HG03558 (cell line): Measurements from ENCODE around the gene RERE.

Source experiments
- ATAC-seq: cut with Tn5 transposase; IDR thresholded peaks from one replicate; pipeline ENCODE4 v1.9.1; 2021; ENCODE audit warnings: moderate number of reproducible peaks; ENCODE audit not compliant: unreplicated experiment; ENCODE audit errors: extremely low read depth

RERE gene

DNA sequence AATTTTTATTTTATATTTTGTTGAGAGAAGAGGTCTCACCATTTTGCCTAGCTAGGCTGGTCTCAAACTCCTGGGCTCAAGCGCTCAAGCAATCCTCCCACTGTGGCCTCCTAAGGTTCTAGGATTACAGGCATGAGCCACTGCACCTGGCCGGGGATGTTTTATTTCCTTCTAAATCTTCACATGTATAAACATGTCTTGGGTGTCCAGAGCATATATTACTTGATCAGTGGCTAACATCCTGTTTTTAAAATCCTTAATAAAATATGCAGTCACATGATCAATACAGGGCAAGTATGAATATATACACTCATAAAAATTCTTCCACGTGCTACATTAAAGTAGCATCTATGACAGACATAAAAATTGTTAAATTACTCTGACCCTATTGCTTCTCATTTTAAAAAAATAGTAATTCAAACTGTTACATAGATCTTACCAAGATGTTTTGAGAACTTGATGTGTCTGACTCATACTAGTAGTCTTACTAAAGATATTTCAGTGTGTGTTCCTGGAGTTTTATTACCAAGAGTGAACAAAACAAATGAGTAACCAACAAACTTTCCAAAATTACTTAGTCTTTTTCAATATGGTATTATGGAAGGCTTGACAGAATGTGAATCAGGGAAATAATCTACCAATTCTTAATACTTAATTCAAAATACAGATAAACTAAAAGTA, 277.0 kb downstream of the RERE start:
- no peak for ATAC-seq

- no peak for ATAC-seq
Observed at GRCh38 chr1:8539683-8540082, 277.8 kb downstream of the RERE start.

DNA sequence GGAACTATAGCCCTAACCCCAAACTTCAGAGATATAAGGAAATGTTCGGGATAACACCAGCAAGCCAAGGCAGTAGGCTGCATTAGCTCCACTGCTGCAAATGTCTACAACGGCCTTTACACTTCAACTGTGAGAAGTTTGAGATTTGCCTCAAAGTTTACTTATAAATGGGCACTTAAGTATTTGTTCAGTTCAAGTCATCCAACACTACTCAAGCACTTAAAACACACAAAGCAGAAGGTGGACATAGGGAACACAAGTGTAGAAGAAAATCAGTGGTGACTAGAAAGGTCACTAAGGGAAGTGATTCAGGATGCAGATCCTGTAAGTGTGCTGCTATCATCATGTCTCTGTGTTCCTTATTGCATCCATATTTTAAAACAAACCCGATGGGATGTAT, 278.9 kb downstream of the RERE start:
- ATAC-seq: no peak

DNA sequence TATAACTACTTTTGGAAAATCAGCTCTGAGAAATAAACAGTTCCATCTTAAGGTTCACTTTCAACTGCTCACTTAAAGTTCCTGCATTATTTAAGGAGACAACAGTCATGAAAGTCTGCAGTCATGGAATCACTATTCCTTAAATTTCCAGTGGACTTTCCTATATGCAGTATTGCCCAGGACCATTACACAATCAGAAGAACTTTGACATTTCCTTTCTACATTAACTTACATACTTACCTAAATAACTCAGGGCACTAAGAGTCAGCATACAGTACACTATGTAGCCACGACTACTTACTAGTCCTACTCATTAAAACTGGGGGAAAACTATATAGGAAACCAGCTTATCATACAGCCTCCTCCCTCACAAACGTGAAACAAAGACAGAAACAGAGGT, 279.4 kb downstream of the RERE start:
- ATAC-seq: no peak

- ATAC-seq: no peak
Observed at GRCh38 chr1:8536515-8536914, 280.9 kb downstream of the RERE start.

- ATAC-seq: no peak
Observed at GRCh38 chr1:8533907-8534306, 283.5 kb downstream of the RERE start.

GRCh38 chr1:8533124-8533523, 284.3 kb downstream of the RERE start:
- ATAC-seq: no peak

DNA sequence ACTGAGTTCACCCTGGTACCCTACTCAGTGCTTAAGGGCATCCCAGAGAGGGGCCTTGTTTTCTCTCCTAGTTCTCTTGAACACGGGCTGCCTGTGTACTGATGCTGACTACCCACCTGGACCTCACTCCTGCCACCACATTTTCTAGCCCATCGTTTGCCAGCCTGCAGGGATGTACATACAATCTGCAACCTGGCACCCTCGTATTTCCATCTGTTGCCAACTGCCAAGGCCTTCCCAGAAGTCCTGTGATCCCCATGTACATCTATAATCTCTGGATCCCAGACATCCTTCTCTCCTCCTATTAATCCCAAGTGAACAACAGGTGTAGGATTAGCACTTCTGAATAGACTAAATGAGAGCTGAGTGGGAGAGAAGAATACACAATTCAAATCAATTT, 287.5 kb downstream of the RERE start:
- no peak for ATAC-seq

DNA sequence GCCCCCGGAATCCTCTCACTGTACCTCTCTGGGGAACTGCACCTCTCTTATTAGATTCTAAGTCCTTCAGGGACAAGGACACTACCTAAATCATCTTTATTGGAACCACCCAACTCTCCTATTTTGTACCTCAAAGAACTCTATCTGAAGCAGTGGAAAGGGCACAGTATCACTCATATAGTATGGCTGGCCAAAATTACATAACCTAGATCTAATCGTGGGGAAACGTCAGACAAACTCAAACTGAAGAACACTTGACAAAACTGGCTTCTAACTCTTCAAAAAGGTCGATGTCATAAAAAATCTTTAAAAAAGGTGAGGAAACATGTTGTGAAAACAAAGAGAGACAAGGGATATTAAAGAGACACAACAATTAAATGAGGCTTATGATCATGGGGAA, 289.5 kb downstream of the RERE start:
- no peak for ATAC-seq

DNA sequence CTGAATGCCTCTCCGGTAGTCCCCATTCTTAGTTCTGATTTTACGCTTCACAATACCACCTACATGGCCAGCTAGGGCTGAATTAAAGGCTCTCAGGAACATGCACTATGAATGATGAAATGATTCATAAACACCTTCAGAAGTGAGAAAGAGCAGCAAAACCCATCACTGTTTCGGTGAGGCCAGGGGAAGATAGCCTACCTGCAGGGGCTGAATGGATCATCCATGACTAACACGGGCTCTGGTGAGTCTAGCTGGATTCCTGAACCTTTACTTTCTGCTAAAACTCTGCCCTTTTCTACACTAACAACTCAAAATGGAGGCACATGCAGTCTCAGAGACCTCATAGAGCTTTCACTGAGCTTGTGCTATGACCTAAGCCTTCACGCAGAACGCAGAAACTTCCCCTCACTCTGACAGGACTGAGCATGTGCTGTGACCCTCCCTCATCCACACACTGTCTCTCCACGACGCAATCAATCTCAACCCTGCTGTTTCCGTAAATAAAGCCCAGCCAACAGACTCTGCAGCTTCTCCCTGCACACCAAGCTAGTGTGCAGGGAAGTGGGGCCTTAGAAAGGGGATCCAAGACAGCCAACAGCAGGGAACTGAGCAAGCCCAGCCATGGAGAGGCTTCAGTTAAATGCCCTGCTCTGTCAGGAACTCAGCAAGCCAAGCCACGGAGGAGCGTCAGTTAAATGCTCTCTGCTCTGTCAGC, 291.7 kb downstream of the RERE start:
- peak; percentile 39 for ATAC-seq

- ATAC-seq: no peak
Observed at GRCh38 chr1:8525216-8525557, 292.3 kb downstream of the RERE start.

DNA sequence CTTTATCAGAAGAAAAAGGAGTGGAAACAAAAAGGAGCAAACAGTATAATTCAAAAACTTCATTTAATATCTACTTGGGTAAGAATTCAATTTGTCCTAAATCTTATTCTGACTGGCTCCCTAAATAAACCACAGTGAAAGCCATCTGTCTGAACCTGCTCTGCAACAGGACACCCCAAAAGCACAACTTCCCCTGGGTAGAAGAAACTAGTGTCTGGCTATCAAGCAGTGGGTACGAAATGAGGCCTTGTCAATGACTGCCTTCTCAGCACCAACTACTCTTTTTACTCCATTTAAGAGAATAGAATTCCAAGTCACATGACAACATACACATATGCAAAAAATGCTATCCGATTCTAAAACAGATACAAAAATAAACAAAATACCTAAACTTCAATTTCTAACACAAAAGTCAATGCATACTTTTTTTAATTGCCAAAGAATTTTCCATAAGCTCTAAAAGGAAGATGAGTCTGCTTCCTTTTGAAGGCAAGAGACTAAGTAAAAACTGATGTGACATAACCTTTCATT, 292.7 kb downstream of the RERE start:
- no peak for ATAC-seq

- ATAC-seq: no peak
Observed at GRCh38 chr1:8523666-8524206, 293.7 kb downstream of the RERE start.

DNA sequence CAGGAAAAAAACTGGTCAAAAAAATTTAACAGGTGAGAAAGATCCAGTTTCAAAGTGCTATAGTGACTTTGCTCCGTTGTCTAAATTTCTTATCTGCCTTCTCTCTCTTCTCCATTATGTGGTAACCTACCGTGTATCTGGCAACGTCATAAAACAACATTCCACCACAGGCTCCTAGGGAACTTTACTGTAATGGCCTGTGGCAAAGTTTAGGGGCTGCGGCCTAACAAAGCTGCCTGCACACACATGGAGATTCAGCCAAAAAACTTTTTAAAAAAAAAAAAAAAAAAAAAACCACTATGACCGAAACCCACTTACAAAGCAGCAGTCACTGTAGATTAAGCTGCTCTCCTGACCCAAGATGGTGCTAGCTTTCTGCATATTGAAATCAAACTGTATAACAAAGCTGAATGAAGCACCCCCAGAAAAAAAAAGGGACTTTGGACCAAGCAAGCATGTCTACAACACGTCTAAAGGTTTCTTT, 296.9 kb downstream of the RERE start:
- ATAC-seq: no peak

GRCh38 chr1:8519167-8519566, 298.3 kb downstream of the RERE start:
- ATAC-seq: no peak

- ATAC-seq: no peak
Observed at GRCh38 chr1:8518490-8518801, 299.0 kb downstream of the RERE start.

DNA sequence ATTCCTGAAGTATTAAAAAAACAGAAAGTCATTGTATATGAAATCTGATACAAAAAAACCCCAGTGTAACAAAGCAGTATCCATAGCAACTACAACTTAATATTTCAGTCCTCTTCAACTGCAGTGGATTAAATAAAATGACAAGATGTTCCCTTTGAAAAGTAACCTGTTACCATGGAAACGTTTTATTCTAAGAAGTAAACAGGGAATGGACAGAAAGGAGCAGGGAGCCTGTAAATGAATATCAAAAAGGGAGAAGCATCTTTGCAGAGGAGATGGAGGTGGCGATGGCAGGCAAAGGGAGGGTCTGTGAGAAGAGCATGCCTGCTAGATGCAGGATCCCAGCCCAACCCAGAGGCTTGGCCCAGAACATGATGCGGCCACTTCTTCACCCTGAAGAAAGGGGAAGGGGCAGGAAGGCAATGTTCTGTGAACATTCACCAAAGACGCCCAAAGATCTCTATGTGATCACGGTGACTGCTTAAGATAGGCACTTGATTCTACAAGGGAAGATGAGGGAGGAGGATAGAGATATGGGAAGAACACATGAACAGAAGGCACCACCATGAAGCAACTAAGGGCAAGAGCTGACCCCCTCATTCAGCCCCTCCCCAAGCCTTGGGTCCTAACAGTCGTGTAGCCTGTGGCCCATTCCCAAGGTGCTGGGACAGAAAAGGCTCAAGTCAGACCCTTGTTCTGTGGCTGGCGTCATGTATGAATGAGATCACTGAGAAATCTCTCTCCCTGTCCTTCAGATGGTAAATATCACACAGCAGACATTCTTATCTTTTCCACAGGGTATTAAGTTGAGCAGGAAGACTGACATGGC, 299.6 kb downstream of the RERE start:
- no peak for ATAC-seq

GRCh38 chr1:8516793-8517556, 300.5 kb downstream of the RERE start:
- ATAC-seq: no peak

GRCh38 chr1:8516278-8516777, 301.1 kb downstream of the RERE start:
- ATAC-seq: no peak

DNA sequence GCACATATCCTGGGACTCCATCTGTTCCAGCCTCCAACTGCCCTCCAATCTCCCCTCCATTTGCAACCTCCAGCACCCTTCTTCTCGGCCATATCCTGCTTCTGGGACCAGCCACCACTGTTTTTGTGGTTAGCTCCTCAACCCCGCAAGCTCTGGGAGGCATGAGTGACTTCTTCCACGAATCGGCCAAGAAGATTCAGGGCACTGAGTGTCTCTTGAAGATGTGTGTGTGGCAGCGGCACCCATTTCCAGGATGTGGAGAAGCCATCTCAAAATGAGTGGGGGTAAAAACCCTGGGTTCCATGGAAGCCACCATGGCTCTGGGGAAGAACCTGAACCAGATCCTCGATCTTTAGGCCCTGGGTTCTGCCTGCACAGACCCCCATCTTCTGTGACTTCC, 304.9 kb downstream of the RERE start:
- ATAC-seq: no peak
